B cell (primary cell): ENCODE measurements around the gene ALDH1L2. TPM values are rescaled to one million over a fixed set of nuclear protein-coding genes. Genes with fewer than 3 reads are reported as not detected.

Source experiments
- ATAC-seq: fragments of 200-7000 bp; cut with Tn5 transposase; one replicate; pipeline ENCODE4 v1.10.0; 2021; ENCODE audit warnings: low read depth, mild to moderate bottlenecking, moderate number of reproducible peaks, moderate library complexity
- CTCF ChIA-PET: fragments of 350-600 bp; sonication (Branson Sonifier 250); formaldehyde crosslinking; loops from one replicate; lab custom pipeline; 2021; ENCODE audit warnings: antibody characterized with exemption, inconsistent platforms; lab: Charles Lee
- POLR2A ChIA-PET: fragments of 350-600 bp; sonication (Branson Sonifier 250); formaldehyde crosslinking; loops from one replicate; lab custom pipeline; 2021; ENCODE audit warnings: antibody characterized with exemption; lab: Charles Lee
- DNase-seq: peaks from one replicate; pipeline ENCODE4 v3.0.0; 2013
- H2AFZ ChIP-seq: 2 replicates; pipeline ENCODE4 v1.6.1; 2012; ENCODE audit warnings: mild to moderate bottlenecking, low read depth, low read length; ENCODE audit not compliant: insufficient read depth, poor library complexity, severe bottlenecking
- H3K27ac ChIP-seq, 2 donors: 1 replicate in 1 of 2; 2 replicates in 1 of 2; pipeline ENCODE4 v1.5.1; 2012 to 2013; ENCODE audit warnings: low read length in 2 of 2, mild to moderate bottlenecking in 2 of 2, moderate library complexity in 1 of 2
- H3K27me3 ChIP-seq, 4 experiments: fragments of 200-600 bp in 1 of 4; sonication (generic) in 1 of 4; replicated peaks in 1 of 4; 1 replicate in 2 of 4; 2 replicates in 2 of 4; pipeline versions ENCODE4 v1.6.1 to v1.7.0; 2013 to 2016; ENCODE audit warnings: low read length in 3 of 4, mild to moderate bottlenecking in 2 of 4, mixed read lengths in 1 of 4, moderate library complexity in 1 of 4; ENCODE audit not compliant: insufficient read depth in 4 of 4, control insufficient read depth in 3 of 4; ENCODE audit errors: control extremely low read depth in 1 of 4
- H3K36me3 ChIP-seq, 2 experiments: replicated peaks in 1 of 2; 1 replicate in 1 of 2; 2 replicates in 1 of 2; pipeline versions ENCODE4 v1.6.1 to v1.7.1; 2013; ENCODE audit warnings: low read length in 1 of 2; ENCODE audit not compliant: insufficient read depth in 2 of 2, control insufficient read depth in 1 of 2; ENCODE audit errors: control extremely low read depth in 1 of 2, extremely low read depth in 1 of 2
- H3K4me1 ChIP-seq, 2 donors: fragments of 200-600 bp in 1 of 2; sonication (generic) in 1 of 2; 1 replicate in 1 of 2; 2 replicates in 1 of 2; pipeline versions ENCODE4 v1.5.1 to v1.6.1; 2013 to 2017; ENCODE audit warnings: low read length in 2 of 2; ENCODE audit not compliant: control insufficient read depth in 2 of 2, insufficient read depth in 2 of 2
- H3K4me2 ChIP-seq: replicated peaks from 2 replicates; pipeline ENCODE3; 2012; ENCODE audit warnings: mild to moderate bottlenecking, low read depth, low read length; ENCODE audit not compliant: poor library complexity, severe bottlenecking
- H3K4me3 ChIP-seq, 5 experiments: fragments of 200-600 bp in 1 of 5; sonication (generic) in 1 of 5; 1 replicate in 3 of 5; 2 replicates in 2 of 5; pipeline versions ENCODE4 v1.5.1 to v1.7.0; 2011 to 2016; ENCODE audit warnings: low read length in 4 of 5, mild to moderate bottlenecking in 4 of 5, low read depth in 2 of 5, control low read depth in 1 of 5, moderate library complexity in 1 of 5; ENCODE audit not compliant: insufficient read depth in 1 of 5; ENCODE audit errors: control extremely low read depth in 1 of 5, extremely low read depth in 1 of 5
- H3K79me2 ChIP-seq: fragments of 200-600 bp; sonication (generic); one replicate; pipeline ENCODE4 v1.6.0; 2016; ENCODE audit warnings: low read length; ENCODE audit not compliant: control insufficient read depth, insufficient read depth
- H3K9ac ChIP-seq: fragments of 200-600 bp; sonication (generic); 2 replicates; pipeline ENCODE4 v1.6.1; 2017; ENCODE audit warnings: mild to moderate bottlenecking, low read length, moderate library complexity
- H3K9me3 ChIP-seq, 3 donors: one replicate each; pipeline versions ENCODE4 v1.6.1 to v1.7.1; 2013; ENCODE audit warnings: low read length in 2 of 3; ENCODE audit not compliant: control insufficient read depth in 2 of 3, insufficient read depth in 1 of 3; ENCODE audit errors: control extremely low read depth in 1 of 3
- H4K20me1 ChIP-seq: 2 replicates; pipeline ENCODE4 v1.6.0; 2012; ENCODE audit warnings: mild to moderate bottlenecking, low read length; ENCODE audit not compliant: insufficient read depth, control insufficient read depth, poor library complexity, severe bottlenecking
- H3K27ac Mint-ChIP-seq: one replicate; pipeline ENCODE4 v1.8.0; 2021; ENCODE audit warnings: mixed read lengths
- H3K27me3 Mint-ChIP-seq: one replicate; pipeline ENCODE4 v1.8.0; 2021; ENCODE audit warnings: mixed read lengths
- H3K4me1 Mint-ChIP-seq: one replicate; pipeline ENCODE4 v1.8.0; 2021; ENCODE audit warnings: mixed read lengths
- H3K4me3 Mint-ChIP-seq: one replicate; pipeline ENCODE4 v1.8.0; 2021; ENCODE audit warnings: mixed read lengths
- H3K9me3 Mint-ChIP-seq: one replicate; pipeline ENCODE4 v1.8.0; 2022; ENCODE audit warnings: mixed read lengths; ENCODE audit not compliant: insufficient read depth
- CTCF ChIP-seq: fragments of 200-600 bp; IDR thresholded peaks from one replicate; pipeline ENCODE4 v1.8.0; 2022; ENCODE audit warnings: antibody characterized with exemption, mild to moderate bottlenecking
- EZH2 ChIP-seq: IDR thresholded peaks from 2 replicates; pipeline ENCODE4 v1.6.1; 2012; ENCODE audit warnings: borderline replicate concordance, low read depth, mild to moderate bottlenecking, moderate library complexity, low read length; ENCODE audit not compliant: insufficient read depth, poor library complexity, severe bottlenecking
- WGBS: methylation state at CpG from one replicate; pipeline ENCODE4 v1.1.5; 2013; ENCODE audit warnings: missing lambda C conversion rate; ENCODE audit not compliant: insufficient coverage; 5-methylcytosine and 5-hydroxymethylcytosine counted together
- intact Hi-C: fragments of 100-400 bp; cut with micrococcal nuclease; formaldehyde crosslinking; loops from one replicate; pipeline ENCODE4 v1.10.0; 2022
- polyA plus RNA-seq: library from polyadenylated mRNA; depleted of rRNA; stranded (reverse); fragments of >200 nt; gene quantifications from 2 replicates; pipeline ENCODE4 v1.2.3, GENCODE V29; 2012
- total RNA-seq, 2 donors: library from RNA; stranded (reverse); fragments of 120-200 nt in 1 of 2; gene quantifications; 1 replicate in 1 of 2; 2 replicates in 1 of 2; pipeline versions ENCODE4 v1.2.3 to v1.2.4, GENCODE V29; 2013 to 2022

Gene ALDH1L2
- total and polyA plus RNA-seq, 2 donors (not counting 1 experiment from before 2014, with no cell fraction given), result 0.04 to 0.32 TPM

- H3K27ac ChIP-seq, result no peak overlapping the region
- H3K4me1 Mint-ChIP-seq, result no peaks in the 10 kb centered on the region
- H3K4me3 Mint-ChIP-seq, result no peak overlapping the region
- ATAC-seq (no peak), DNase-seq (no peak)
- POLR2A ChIA-PET, result no interaction called here
- no peaks in the 10 kb centered on the region for H4K20me1 ChIP-seq
- CTCF ChIA-PET, result interaction anchor here (0.9 kb wide), 1 partner anchor 8 kb away, joined by 4 read pairs; no protein-coding TSS in a partner anchor
- no peak overlapping the region for H3K4me2 ChIP-seq
- H3K4me1 ChIP-seq, result no peaks in the 10 kb centered on the region
- TF ChIP-seq EZH2 (no peak), CTCF (no peak)
- no peak overlapping the region for H3K9ac ChIP-seq
- WGBS, result 97% methylated on average over 3 of the region's 11 CpGs
- H3K9me3 ChIP-seq, result peaks cover 0 to 6% (median 2%) of the 10 kb centered on the region in 3 donors
- H3K27ac Mint-ChIP-seq, result no peak overlapping the region
- no peaks in the 10 kb centered on the region for H3K36me3 ChIP-seq
- H3K4me3 ChIP-seq, result no peak overlapping the region
- H3K27me3 ChIP-seq, result no peaks in the 10 kb centered on the region
- H3K9me3 Mint-ChIP-seq, result peaks cover 7% of the 10 kb centered on the region
- H3K27me3 Mint-ChIP-seq, result peaks cover 4% of the 10 kb centered on the region
- H2AFZ ChIP-seq, result no peak overlapping the region
- no peaks in the 10 kb centered on the region for H3K79me2 ChIP-seq
- intact Hi-C loops, result no loop called here
Measured at GRCh38 chr12:105060715-105061378, 23.4 kb downstream of the ALDH1L2 start.

- peaks cover 7% of the 10 kb centered on the region for H3K9me3 Mint-ChIP-seq
- peaks cover 9% of the 10 kb centered on the region for H3K4me1 Mint-ChIP-seq
- Histone ChIP-seq H4K20me1 (no peaks in the 10 kb centered on the region), H3K27ac (no peak overlapping the region), H3K27me3 (no peaks in the 10 kb centered on the region), H3K4me3 (no peak overlapping the region), H3K9ac (no peak overlapping the region), H3K9me3 (peaks cover 2 to 6% (median 6%) of the 10 kb centered on the region in 3 donors), H3K36me3 (no peaks in the 10 kb centered on the region), H3K4me1 (peaks cover 0 to 6% of the 10 kb centered on the region in 2 donors), H3K79me2 (no peaks in the 10 kb centered on the region), H3K4me2 (no peak overlapping the region), H2AFZ (no peak overlapping the region)
- no peak overlapping the region for H3K4me3 Mint-ChIP-seq
- ATAC-seq (no peak), DNase-seq (no peak)
- ChIA-PET POLR2A (no interaction called here), CTCF (interaction anchor here (0.9 to 10.7 kb wide), 2 partner anchors 9 to 676 kb away, joined by 3 to 147 read pairs; no protein-coding TSS in a partner anchor)
- no peak overlapping the region for H3K27ac Mint-ChIP-seq
- WGBS, result no CpG with 5 or more reads among the region's 2 CpGs
- TF ChIP-seq CTCF (no peak), EZH2 (no peak)
- intact Hi-C loops, result loop anchor here (10.0 kb wide), 1 partner anchor 602 kb away; the partner anchor contains the start of gene CHST11
- no peaks in the 10 kb centered on the region for H3K27me3 Mint-ChIP-seq
Measured at GRCh38 chr12:105057174-105057573, 27.1 kb downstream of the ALDH1L2 start.
